Fibroblast of upper back skin (primary cell): Measurements from ENCODE around the gene STK39.
"Not testable (repeated sequence)": the region's sequence is repeated elsewhere in the genome, so short reads cannot be mapped to it uniquely, and the experiment has no call there.

Source experiments
- DNase-seq: peaks from one replicate; pipeline ENCODE4 v3.0.0-alpha.2; 2013

The STK39 gene

DNA sequence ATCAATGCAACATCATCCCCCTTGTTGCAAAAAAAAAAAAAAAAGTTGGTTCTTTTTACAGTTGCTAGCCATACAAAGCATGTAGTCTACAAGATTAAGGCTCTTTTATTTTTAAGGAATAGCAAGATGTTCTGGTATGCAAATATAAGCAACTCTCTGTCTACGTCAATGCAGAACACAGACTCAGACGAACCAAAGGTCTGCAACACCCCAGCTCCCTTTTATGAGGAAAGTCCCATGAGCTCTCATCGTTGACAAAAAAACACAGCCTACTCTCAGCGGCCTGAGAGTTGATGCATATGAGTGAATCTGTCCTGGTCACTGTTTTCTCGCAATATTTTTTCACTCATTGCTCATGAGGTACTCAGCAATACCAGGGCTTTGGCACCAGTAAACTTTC, 112.9 kb downstream of the STK39 start:
- DNase-seq: no peak

- no peak for DNase-seq
Observed at GRCh38 chr2:168132389-168132788, 115.0 kb downstream of the STK39 start.

GRCh38 chr2:168130346-168130745, 117.0 kb downstream of the STK39 start:
- DNase-seq: no peak

- DNase-seq: no peak
Observed at GRCh38 chr2:168127371-168127770, 120.0 kb downstream of the STK39 start.

- DNase-seq: not testable (repeated sequence)
Observed at GRCh38 chr2:168122210-168122609, 125.2 kb downstream of the STK39 start.

- DNase-seq: no peak
Observed at GRCh38 chr2:168120730-168121129, 126.7 kb downstream of the STK39 start.

- no peak for DNase-seq
Observed at GRCh38 chr2:168120310-168120709, 127.1 kb downstream of the STK39 start.

GRCh38 chr2:168119515-168120141, 127.8 kb downstream of the STK39 start:
- DNase-seq: peak; percentile 63

DNA sequence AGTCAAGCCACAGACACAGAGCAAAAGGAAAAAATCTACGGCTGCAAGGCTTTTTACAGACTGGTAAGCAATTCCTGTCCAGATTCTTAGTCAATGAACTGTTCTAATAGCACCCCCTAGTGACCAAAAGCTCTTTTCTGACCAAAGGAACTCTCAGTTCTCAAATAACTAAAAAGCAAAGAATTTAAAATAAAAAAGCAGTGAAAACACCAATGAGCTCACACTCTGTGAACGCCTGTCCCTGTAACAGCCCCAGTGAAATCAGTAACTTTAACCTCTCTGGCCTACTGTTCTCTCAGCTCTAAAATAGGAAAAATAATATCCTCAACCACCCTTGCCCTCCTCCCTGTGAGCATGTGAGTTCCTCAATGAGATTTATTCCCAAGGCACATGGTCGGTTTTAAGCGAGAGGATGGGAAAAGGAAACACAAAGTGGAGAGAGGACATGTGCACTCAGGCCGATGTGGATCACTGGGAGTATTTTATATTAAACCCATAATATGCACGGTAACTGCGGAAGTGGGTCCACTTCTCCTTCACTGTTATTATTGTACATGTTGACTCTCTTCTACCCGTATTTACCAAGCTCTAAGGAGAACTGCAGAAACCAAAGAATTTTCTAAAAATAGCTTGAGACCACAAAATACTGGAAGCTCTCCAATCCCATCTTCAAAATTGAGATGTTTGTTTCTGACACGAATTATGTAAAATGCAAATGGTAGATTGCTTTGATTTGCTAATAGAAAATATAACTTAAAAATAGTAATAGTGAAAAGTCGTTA, 128.5 kb downstream of the STK39 start:
- DNase-seq: peak; percentile 72

- DNase-seq: peak; percentile 7
Observed at GRCh38 chr2:168116448-168116847, 130.9 kb downstream of the STK39 start.

- no peak for DNase-seq
Observed at GRCh38 chr2:168114619-168115018, 132.8 kb downstream of the STK39 start.

DNA sequence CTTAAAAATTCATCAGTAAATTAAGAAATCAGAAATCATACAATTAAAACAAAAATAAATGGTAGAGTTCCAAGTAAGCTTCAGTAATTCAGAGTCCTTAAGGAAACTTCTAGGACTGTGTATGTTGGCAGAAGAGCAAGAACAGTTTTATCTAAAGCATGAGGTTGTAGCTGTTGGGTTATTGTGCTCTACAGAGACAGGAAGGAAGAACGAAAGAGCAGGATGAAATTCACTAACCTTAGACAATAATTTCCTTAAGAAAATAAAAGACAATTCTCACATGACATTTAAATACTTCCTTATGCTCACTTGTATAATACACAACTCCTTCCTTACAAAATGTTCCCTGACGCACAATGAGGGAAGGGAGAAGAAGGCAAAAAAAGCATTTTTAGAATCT, 133.4 kb downstream of the STK39 start:
- DNase-seq: no peak

DNA sequence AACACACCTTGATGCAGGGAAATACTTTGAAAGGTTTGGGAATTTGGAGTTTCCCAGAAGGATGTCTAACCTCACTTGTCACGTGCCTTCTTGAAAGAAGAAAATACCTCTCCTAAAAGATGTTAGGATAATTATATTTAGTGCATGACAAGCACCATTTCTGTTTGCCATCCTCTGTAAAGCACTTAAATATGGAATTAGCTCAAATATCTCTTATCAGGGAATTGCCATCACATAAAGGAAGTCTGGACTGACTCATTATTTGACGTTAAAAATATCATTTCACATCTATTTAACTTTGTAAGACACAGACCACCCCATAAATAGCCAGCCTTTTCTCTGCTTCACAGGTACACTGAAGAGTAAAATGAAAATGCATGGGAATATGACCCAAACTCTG, 140.1 kb downstream of the STK39 start:
- DNase-seq: no peak

GRCh38 chr2:168105127-168105683, 142.2 kb downstream of the STK39 start:
- no peak for DNase-seq

- no peak for DNase-seq
Observed at GRCh38 chr2:168097431-168097830, 150.0 kb downstream of the STK39 start.

- DNase-seq: no peak
Observed at GRCh38 chr2:168096158-168096557, 151.2 kb downstream of the STK39 start.

DNA sequence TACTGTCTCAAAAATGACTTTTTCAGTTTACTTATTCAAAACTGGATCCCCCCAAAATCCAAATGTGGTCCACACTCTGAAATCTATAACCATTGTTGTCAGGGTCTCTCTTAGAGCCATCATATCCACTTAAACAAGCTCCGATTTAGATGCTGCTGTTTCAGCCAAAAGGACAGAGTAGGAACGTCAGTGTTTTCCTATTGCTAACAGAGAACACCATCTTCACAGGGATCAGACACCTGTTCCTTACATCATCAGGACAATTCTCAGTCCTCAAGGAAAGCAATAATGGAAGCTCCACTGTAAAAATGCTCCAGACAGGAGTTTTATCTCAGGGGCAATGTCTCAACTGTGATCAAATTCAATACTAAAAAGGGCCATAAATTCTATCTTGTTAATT, 155.4 kb downstream of the STK39 start:
- DNase-seq: no peak

DNA sequence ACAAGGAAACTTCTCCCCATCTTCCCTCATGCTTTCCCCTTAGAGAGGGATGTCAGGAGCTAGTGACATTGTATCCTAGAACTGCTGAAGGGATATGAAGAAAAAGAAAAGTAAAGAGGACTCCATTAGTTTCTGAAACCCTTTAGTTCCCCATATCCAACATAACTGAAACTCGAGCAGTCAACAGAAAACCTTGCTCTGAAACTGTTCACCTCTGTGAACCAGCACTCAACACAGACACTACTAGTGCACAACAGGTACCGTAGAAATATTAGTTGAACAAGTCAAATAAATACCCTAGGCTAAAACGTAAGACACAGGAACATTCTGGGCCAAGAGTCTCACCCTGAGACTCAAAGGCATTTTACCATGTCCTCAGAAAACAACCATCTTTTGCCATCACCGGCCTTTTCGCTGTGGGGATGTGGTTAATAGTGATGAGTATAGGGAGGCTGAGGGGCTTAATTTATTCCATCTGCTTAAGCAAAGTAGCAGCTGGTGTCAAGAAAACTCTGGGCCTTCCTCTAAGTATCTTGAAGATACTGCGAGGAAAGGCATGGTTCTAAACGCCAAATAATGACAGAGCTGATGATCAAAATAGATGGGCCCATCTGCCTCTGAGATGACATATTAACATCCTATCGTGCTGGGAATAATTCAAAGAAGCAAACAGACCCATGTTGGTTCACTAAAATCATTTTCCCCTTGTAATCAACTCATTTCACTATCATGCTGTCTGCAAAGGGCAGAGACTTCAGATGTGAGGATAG, 156.8 kb downstream of the STK39 start:
- DNase-seq: peak; percentile 5

DNA sequence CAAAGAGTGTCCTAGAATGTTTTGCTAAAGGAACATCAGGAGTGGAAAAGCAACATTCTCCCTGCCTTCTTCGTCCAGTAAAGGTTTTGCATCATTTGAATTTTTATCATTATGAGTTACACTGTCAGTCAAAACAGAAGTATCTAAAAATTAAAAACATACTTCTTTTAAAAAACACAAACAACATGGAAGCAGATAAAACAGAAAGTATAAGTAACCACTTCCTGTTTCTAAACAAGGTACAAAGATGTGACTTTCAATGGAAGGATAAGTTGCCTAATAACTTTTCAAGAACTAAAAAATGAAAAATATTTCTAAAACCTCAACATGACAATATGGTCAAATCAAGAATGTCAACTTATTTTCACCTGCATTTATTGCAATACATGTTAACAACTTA, 158.2 kb downstream of the STK39 start:
- DNase-seq: no peak

DNA sequence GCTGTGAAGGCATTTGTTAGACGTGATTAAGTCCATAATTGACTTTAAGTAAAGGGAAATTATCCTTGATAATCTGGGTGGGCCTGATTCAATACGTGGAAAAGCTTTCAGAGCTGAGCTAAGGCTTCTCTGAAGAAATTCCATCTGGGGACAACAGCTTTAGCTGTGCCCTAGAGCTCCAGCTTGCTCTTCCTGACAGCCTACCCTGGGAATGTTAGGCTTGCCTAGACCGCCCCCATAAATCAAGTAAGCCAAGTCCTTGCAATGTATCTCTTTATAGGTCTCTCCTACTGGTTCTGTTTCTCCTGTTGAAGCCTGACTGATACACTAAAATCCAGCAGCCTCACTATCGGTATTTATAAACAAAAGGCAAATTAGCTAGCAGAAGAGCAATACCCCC, 160.0 kb downstream of the STK39 start:
- DNase-seq: no peak

- no peak for DNase-seq
Observed at GRCh38 chr2:168086851-168087250, 160.5 kb downstream of the STK39 start.

GRCh38 chr2:168085801-168086361, 161.5 kb downstream of the STK39 start:
- DNase-seq: no peak

- DNase-seq: no peak
Observed at GRCh38 chr2:168084288-168084687, 163.1 kb downstream of the STK39 start.
